HepG2 (cell line): ENCODE results near the gene GATB. TPM values are rescaled to one million over a fixed set of nuclear protein-coding genes. Genes with fewer than 3 reads are reported as not detected.

Experiments used
- ATAC-seq: fragments of 200-7000 bp; cut with Tn5 transposase; 3 replicates; pipeline ENCODE4 v1.9.1; 2020; ENCODE audit warnings: mild to moderate bottlenecking, moderate library complexity
- BruUV-seq: library from RNA; stranded (reverse); fragments of 400-500 nt; replicated peaks from 2 replicates; lab custom pipeline; 2021; lab: Mats Ljungman, UMichigan
- CTCF ChIA-PET: fragments of 300-600 bp; formaldehyde crosslinking; extraction: SDS; loops from one replicate; lab custom pipeline; 2021; ENCODE audit warnings: low total read pairs, inconsistent platforms, low intra/inter-chr PET ratio; lab: Yijun Ruan, JAX
- POLR2A ChIA-PET: fragments of 350-600 bp; sonication (Branson Sonifier 250); formaldehyde crosslinking; loops from one replicate; lab custom pipeline; 2020; ENCODE audit warnings: antibody characterized with exemption, inconsistent platforms; lab: Yijun Ruan, JAX
- DNase-seq: peaks from one replicate; pipeline ENCODE4 v3.0.0-alpha.2; 2015; ENCODE audit warnings: low spot score
- FAIRE-seq: peaks from 3 replicates; lab custom pipeline; 2011; peaks lifted over from hg19 to GRCh38; lab: Jason Lieb, UNC
- H2AFZ ChIP-seq: one replicate; pipeline ENCODE4 v1.6.1; 2011; ENCODE audit warnings: low read length, inconsistent platforms
- H3K27ac ChIP-seq: fragments of 300-600 bp; 3 replicates; pipeline ENCODE4 v1.8.0; 2011; ENCODE audit warnings: mixed run types, mild to moderate bottlenecking, mixed read lengths, low read length, inconsistent platforms; ENCODE audit not compliant: insufficient read depth; ENCODE audit errors: extremely low read length
- H3K27me3 ChIP-seq, 2 experiments: fragments of 200-600 bp in 1 of 2; 2 replicates in 1 of 2; 3 replicates in 1 of 2; pipeline versions ENCODE4 v1.6.0 to v1.8.0; 2011; ENCODE audit warnings: low read length in 2 of 2, mild to moderate bottlenecking in 2 of 2, moderate library complexity in 2 of 2, inconsistent platforms in 1 of 2; ENCODE audit not compliant: insufficient read depth in 2 of 2, control insufficient read depth in 1 of 2
- H3K36me3 ChIP-seq, 2 experiments: fragments of 200-600 bp in 1 of 2; replicated peaks in 1 of 2; 2 replicates in 1 of 2; 3 replicates in 1 of 2; pipeline versions ENCODE4 v1.5.1 to v1.8.0; 2011; ENCODE audit warnings: low read length in 2 of 2, inconsistent platforms in 1 of 2; ENCODE audit not compliant: insufficient read depth in 2 of 2, control insufficient read depth in 1 of 2
- H3K4me1 ChIP-seq: 2 replicates; pipeline ENCODE4 v1.5.1; 2012; ENCODE audit warnings: low read length, inconsistent platforms; ENCODE audit not compliant: insufficient read depth
- H3K4me2 ChIP-seq: 2 replicates; pipeline ENCODE4 v1.6.0; 2011; ENCODE audit warnings: low read depth, low read length, inconsistent platforms
- H3K4me3 ChIP-seq, 3 experiments: fragments of 200-600 bp in 1 of 3; sonication (generic), shearing (Covaris generic) in 1 of 3; replicated peaks in 1 of 3; 2 replicates each; pipeline ENCODE4 v1.5.1; 2011 to 2016; ENCODE audit warnings: low read length in 3 of 3, inconsistent platforms in 2 of 3, low read depth in 2 of 3, mild to moderate bottlenecking in 2 of 3, control low read depth in 1 of 3, mixed read lengths in 1 of 3; ENCODE audit not compliant: insufficient read depth in 1 of 3
- H3K79me2 ChIP-seq: one replicate; pipeline ENCODE4 v1.6.1; 2011; ENCODE audit warnings: low read length, inconsistent platforms; ENCODE audit not compliant: insufficient read depth
- H3K9ac ChIP-seq: 2 replicates; pipeline ENCODE4 v1.6.0; 2011; ENCODE audit warnings: mild to moderate bottlenecking, low read depth, low read length, inconsistent platforms; ENCODE audit not compliant: insufficient read depth
- H3K9me3 ChIP-seq: 2 replicates; pipeline ENCODE4 v1.5.1; 2012; ENCODE audit warnings: mild to moderate bottlenecking, low read length
- H4K20me1 ChIP-seq: 2 replicates; pipeline ENCODE4 v1.6.0; 2011; ENCODE audit warnings: inconsistent platforms, mild to moderate bottlenecking, low read length, moderate library complexity; ENCODE audit not compliant: insufficient read depth
- ATAD3A ChIP-seq: sonication (generic); formaldehyde crosslinking; IDR thresholded peaks from 2 replicates; pipeline ENCODE4 v1.4.0; 2020; ENCODE audit warnings: missing genetic modification reagents
- E2F1 ChIP-seq: sonication (generic); formaldehyde crosslinking; IDR thresholded peaks from 2 replicates; pipeline ENCODE4 v1.5.0; 2020; ENCODE audit warnings: missing genetic modification reagents
- KIAA2018 ChIP-seq: sonication (generic); formaldehyde crosslinking; IDR thresholded peaks from 2 replicates; pipeline ENCODE4 v1.5.0; 2020; ENCODE audit warnings: mild to moderate bottlenecking, missing genetic modification reagents, borderline replicate concordance
- MBNL3 ChIP-seq: fragments of 250-450 bp; sonication (Bioruptor Pico); conservative IDR thresholded peaks from 2 replicates; pipeline ENCODE4 v1.8.0; 2022; ENCODE audit warnings: mild to moderate bottlenecking, inconsistent platforms
- NR2F1 ChIP-seq, 2 experiments: fragments of 450-650 bp in 1 of 2; formaldehyde crosslinking in 1 of 2; IDR thresholded peaks; 2 replicates each; pipeline versions ENCODE4 v1.5.0 to v1.6.1; 2016 to 2020; ENCODE audit warnings: mild to moderate bottlenecking in 1 of 2, missing compliant biosample characterization in 1 of 2, missing genetic modification reagents in 1 of 2, moderate library complexity in 1 of 2
- NRL ChIP-seq: sonication (generic); formaldehyde crosslinking; IDR thresholded peaks from 2 replicates; pipeline ENCODE4 v1.5.0; 2020; ENCODE audit warnings: missing genetic modification reagents, mild to moderate bottlenecking, moderate library complexity, borderline replicate concordance
- PTBP1 ChIP-seq: fragments of 200-400 bp; formaldehyde crosslinking; IDR thresholded peaks from 2 replicates; pipeline ENCODE4 v1.6.1; 2018; ENCODE audit warnings: low read length, low read depth; ENCODE audit not compliant: poor library complexity, severe bottlenecking
- SP4 ChIP-seq: sonication (generic); formaldehyde crosslinking; IDR thresholded peaks from 2 replicates; pipeline ENCODE4 v1.8.1; 2023; ENCODE audit warnings: mild to moderate bottlenecking, missing genetic modification reagents
- SRSF4 ChIP-seq: fragments of 200-400 bp; formaldehyde crosslinking; IDR thresholded peaks from one replicate; pipeline ENCODE4 v1.6.1; 2018; ENCODE audit warnings: mild to moderate bottlenecking, low read depth, low read length, moderate library complexity; ENCODE audit not compliant: poor library complexity, severe bottlenecking
- TARDBP ChIP-seq: sonication (generic); formaldehyde crosslinking; IDR thresholded peaks from 2 replicates; pipeline ENCODE4 v1.8.0; 2022; ENCODE audit warnings: mild to moderate bottlenecking, missing genetic modification reagents
- ZNF44 ChIP-seq: sonication (generic); formaldehyde crosslinking; IDR thresholded peaks from 2 replicates; pipeline ENCODE4 v1.5.1; 2020; ENCODE audit warnings: mild to moderate bottlenecking, missing genetic modification reagents
- ZNF616 ChIP-seq: sonication (generic); formaldehyde crosslinking; IDR thresholded peaks from 2 replicates; pipeline ENCODE4 v1.5.0; 2020; ENCODE audit warnings: low read depth, mild to moderate bottlenecking, missing genetic modification reagents
- ZNF740 ChIP-seq: sonication (generic); formaldehyde crosslinking; IDR thresholded peaks from 2 replicates; pipeline ENCODE4 v1.4.0; 2020; ENCODE audit warnings: missing genetic modification reagents
- ZNF83 ChIP-seq: sonication (generic); formaldehyde crosslinking; IDR thresholded peaks from 2 replicates; pipeline ENCODE4 v1.4.0; 2020; ENCODE audit warnings: missing genetic modification reagents, mild to moderate bottlenecking, borderline replicate concordance
- ZSCAN31 ChIP-seq: sonication (generic); formaldehyde crosslinking; IDR thresholded peaks from 2 replicates; pipeline ENCODE4 v1.5.0; 2020; ENCODE audit warnings: low read depth, mild to moderate bottlenecking, missing genetic modification reagents
- WGBS: methylation state at CpG from one replicate; pipeline ENCODE4 v1.1.6; 2017; ENCODE audit warnings: low lambda C conversion rate; 5-methylcytosine and 5-hydroxymethylcytosine counted together
- in situ Hi-C: cut with HindIII; loops from 2 replicates; pipeline ENCODE4 v1.10.0; 2017; ENCODE audit warnings: low pct_unique_long_range_greater_than_20kb; ENCODE audit not compliant: extremely low pct_ligation_motif_present
- intact Hi-C: fragments of 100-400 bp; cut with micrococcal nuclease; formaldehyde crosslinking; loops from one replicate; pipeline ENCODE4 v1.10.0; 2022; ENCODE audit not compliant: unreplicated experiment
- polyA plus RNA-seq, 8 experiments: library from polyadenylated mRNA; depleted of rRNA in 3 of 8; stranded (reverse) in 7 of 8; unstranded in 1 of 8; fragments of >200 nt; fragmentation: Illumina TruSeq in 4 of 8; extraction: Trizol in 4 of 8; gene quantifications; 2 replicates each; pipeline versions ENCODE4 v1.2.1 to v1.2.3, GENCODE V29; 2011 to 2016; ENCODE audit warnings: low read depth in 4 of 8, missing spikeins in 1 of 8, mixed read lengths in 1 of 8; ENCODE audit not compliant: insufficient read depth in 1 of 8
- total RNA-seq, 5 experiments: library from RNA; depleted of rRNA; stranded (reverse); fragments of >200 nt; fragmentation: Illumina TruSeq; extraction: Trizol; gene quantifications; 2 replicates each; pipeline ENCODE4 v1.2.3, GENCODE V29; 2016; ENCODE audit warnings: low read depth in 1 of 5

The GATB gene
- total and polyA plus RNA-seq, 2 of the 13 experiments (the other 11 are each of a cell fraction or from before 2014, with no cell fraction given): 32.3 to 32.4 TPM

- in situ Hi-C loops: no loop called here
- POLR2A ChIA-PET: no interaction called here
- H3K4me3 ChIP-seq: no peak overlapping the region
- no peak for TF ChIP-seq MBNL3
- TF ChIP-seq ATAD3A (CRISPR knock-in tag): no peak
- no peak for TF ChIP-seq ZNF83 (CRISPR knock-in tag)
- no peak for TF ChIP-seq ZNF616 (CRISPR knock-in tag)
- TF ChIP-seq SRSF4: no peak
- TF ChIP-seq E2F1 (CRISPR knock-in tag): no peak
- TF ChIP-seq NRL (CRISPR knock-in tag): no peak
- TF ChIP-seq ZSCAN31 (CRISPR knock-in tag): no peak
- TF ChIP-seq TARDBP (CRISPR knock-in tag): no peak
- TF ChIP-seq KIAA2018: no peak
- TF ChIP-seq ZNF44 (CRISPR knock-in tag): no peak
- no peak for TF ChIP-seq SP4
- TF ChIP-seq ZNF740: no peak
- TF ChIP-seq NR2F1 (CRISPR knock-in tag; IDR thresholded peaks at IDR 0.05): no peak
- TF ChIP-seq PTBP1: no peak
Observed at GRCh38 chr4:151728006-151728405, 32.8 kb downstream of the GATB start.

More at GRCh38 chr4:151728006-151728405, 32.8 kb downstream of the GATB start:
- ATAC-seq (no peak), FAIRE-seq (no peak), DNase-seq (no peak)
- H3K4me2 ChIP-seq: no peak overlapping the region
- no peaks in the 10 kb centered on the region for H3K9me3 ChIP-seq
- CTCF ChIA-PET: no interaction called here
- whole genome bisulfite sequencing: 87% methylated on average over 1 of the region's 1 CpG
- H3K4me1 ChIP-seq: no peaks in the 10 kb centered on the region
- no peaks in the 10 kb centered on the region for H3K27me3 ChIP-seq
- no TSS peak for BruUV-seq
- H2AFZ ChIP-seq: no peak overlapping the region
- intact Hi-C loops: no loop called here
- no peaks in the 10 kb centered on the region for H4K20me1 ChIP-seq
- H3K27ac ChIP-seq: no peak overlapping the region
- no peaks in the 10 kb centered on the region for H3K36me3 ChIP-seq
- no peak overlapping the region for H3K9ac ChIP-seq
- H3K79me2 ChIP-seq: no peaks in the 10 kb centered on the region
